Karpas-422 (cell line): ENCODE results near the gene FHDC1. TPM values are rescaled to one million over a fixed set of nuclear protein-coding genes. Genes with fewer than 3 reads are reported as not detected.

Experiments used
- DNase-seq: peaks from one replicate; pipeline ENCODE4 v3.0.0-alpha.2; 2015
- H2AFZ ChIP-seq: fragments of 200-600 bp; sonication (generic); 2 replicates; pipeline ENCODE4 v1.6.1; 2014; ENCODE audit warnings: antibody characterized with exemption, low read length, mixed read lengths
- H3K27ac ChIP-seq: fragments of 200-600 bp; sonication (generic); 2 replicates; pipeline ENCODE4 v1.5.1; 2014; ENCODE audit warnings: mild to moderate bottlenecking, low read length, moderate library complexity
- H3K27me3 ChIP-seq: fragments of 200-600 bp; sonication (generic); 2 replicates; pipeline ENCODE4 v1.6.1; 2014; ENCODE audit warnings: low read length, mixed read lengths
- H3K36me3 ChIP-seq: fragments of 200-600 bp; sonication (generic); 2 replicates; pipeline ENCODE4 v1.6.1; 2014; ENCODE audit warnings: low read length, mixed read lengths; ENCODE audit not compliant: insufficient read depth
- H3K4me1 ChIP-seq: fragments of 200-600 bp; sonication (generic); 2 replicates; pipeline ENCODE4 v1.6.1; 2014; ENCODE audit warnings: mild to moderate bottlenecking, low read length, mixed read lengths
- H3K4me2 ChIP-seq: fragments of 200-600 bp; sonication (generic); 2 replicates; pipeline ENCODE4 v1.6.1; 2014; ENCODE audit warnings: low read length, low read depth, mild to moderate bottlenecking; ENCODE audit not compliant: poor library complexity, severe bottlenecking
- H3K4me3 ChIP-seq: fragments of 200-600 bp; sonication (generic); 2 replicates; pipeline ENCODE4 v1.5.1; 2014; ENCODE audit warnings: mild to moderate bottlenecking, antibody characterized with exemption, low read length, mixed read lengths
- H3K79me2 ChIP-seq: fragments of 200-600 bp; sonication (generic); 2 replicates; pipeline ENCODE4 v1.6.1; 2014; ENCODE audit warnings: mild to moderate bottlenecking, low read length, mixed read lengths
- H3K9ac ChIP-seq: fragments of 200-600 bp; sonication (generic); 2 replicates; pipeline ENCODE4 v1.6.0; 2014; ENCODE audit warnings: low read length
- H3K9me2 ChIP-seq: fragments of 200-600 bp; sonication (generic), shearing (Covaris generic); replicated peaks from 2 replicates; pipeline ENCODE4 v1.6.0; 2014; ENCODE audit warnings: mild to moderate bottlenecking, low read length, moderate library complexity; ENCODE audit not compliant: insufficient read depth
- H3K9me3 ChIP-seq: fragments of 300-700, 200-600 bp; sonication (generic); 2 replicates; pipeline ENCODE4 v1.6.1; 2014; ENCODE audit warnings: low read length, mixed read lengths
- H4K20me1 ChIP-seq: fragments of 200-600 bp; sonication (generic); 2 replicates; pipeline ENCODE4 v1.6.1; 2014; ENCODE audit warnings: mild to moderate bottlenecking, antibody characterized with exemption, low read length, low read depth; ENCODE audit not compliant: insufficient read depth
- total RNA-seq: library from RNA; depleted of rRNA; stranded (reverse); fragments of >200 nt; shearing (Covaris generic); gene quantifications from 2 replicates; pipeline ENCODE4 v1.2.3, GENCODE V29; 2014; ENCODE audit warnings: low replicate concordance

The FHDC1 gene
- total RNA-seq, 1 experiment from 2014 or later = 0.07 TPM

- no peaks in the 10 kb centered on the region for H4K20me1 ChIP-seq
Observed at GRCh38 chr4:152956147-152956546, 20.0 kb downstream of the FHDC1 start.

GRCh38 chr4:152956650-152957436 lies 20.7 kb downstream of the FHDC1 start:
- Histone ChIP-seq H3K9me3 (no peaks in the 10 kb centered on the region), H3K4me1 (peaks cover 3% of the 10 kb centered on the region), H3K36me3 (no peaks in the 10 kb centered on the region), H3K27me3 (no peaks in the 10 kb centered on the region), H3K27ac (no peak overlapping the region), H3K79me2 (no peaks in the 10 kb centered on the region), H3K9me2 (no peaks in the 10 kb centered on the region), H3K4me3 (no peak overlapping the region), H3K4me2 (no peak overlapping the region), H2AFZ (no peak overlapping the region), H3K9ac (no peak overlapping the region), H4K20me1 (no peaks in the 10 kb centered on the region)
- DNase-seq = no peak

More at GRCh38 chr4:152956147-152956546, 20.0 kb downstream of the FHDC1 start:
- no peaks in the 10 kb centered on the region for H3K9me2 ChIP-seq
- H2AFZ ChIP-seq = no peak overlapping the region
- H3K27me3 ChIP-seq = no peaks in the 10 kb centered on the region
- no peaks in the 10 kb centered on the region for H3K36me3 ChIP-seq
- no peaks in the 10 kb centered on the region for H3K9me3 ChIP-seq
- H3K79me2 ChIP-seq = no peaks in the 10 kb centered on the region
- no peak overlapping the region for H3K4me2 ChIP-seq
- H3K4me3 ChIP-seq = no peak overlapping the region
- H3K9ac ChIP-seq = no peak overlapping the region
- no peak overlapping the region for H3K27ac ChIP-seq
- peaks cover 3% of the 10 kb centered on the region for H3K4me1 ChIP-seq
- DNase-seq = no peak

GRCh38 chr4:152957437-152958171 lies 21.5 kb downstream of the FHDC1 start:
- H3K4me3 ChIP-seq = no peak overlapping the region
- no peak for DNase-seq
- H3K79me2 ChIP-seq = no peaks in the 10 kb centered on the region
- H3K9ac ChIP-seq = no peak overlapping the region
- H3K4me2 ChIP-seq = no peak overlapping the region
- peaks cover under 1% of the 10 kb centered on the region for H3K4me1 ChIP-seq
- no peaks in the 10 kb centered on the region for H3K36me3 ChIP-seq
- H3K9me2 ChIP-seq = no peaks in the 10 kb centered on the region
- H3K27me3 ChIP-seq = no peaks in the 10 kb centered on the region
- H3K9me3 ChIP-seq = no peaks in the 10 kb centered on the region
- no peaks in the 10 kb centered on the region for H4K20me1 ChIP-seq
- H3K27ac ChIP-seq = no peak overlapping the region
- H2AFZ ChIP-seq = no peak overlapping the region

GRCh38 chr4:152959080-152959479 lies 23.0 kb downstream of the FHDC1 start:
- Histone ChIP-seq H3K4me2 (no peak overlapping the region), H4K20me1 (no peaks in the 10 kb centered on the region), H3K9me2 (no peaks in the 10 kb centered on the region), H3K79me2 (no peaks in the 10 kb centered on the region), H3K27me3 (no peaks in the 10 kb centered on the region), H3K9ac (no peak overlapping the region), H3K36me3 (no peaks in the 10 kb centered on the region), H3K27ac (no peak overlapping the region), H3K4me3 (no peak overlapping the region), H2AFZ (no peak overlapping the region), H3K9me3 (no peaks in the 10 kb centered on the region), H3K4me1 (no peaks in the 10 kb centered on the region)
- DNase-seq = no peak

- Histone ChIP-seq H3K79me2 (no peaks in the 10 kb centered on the region), H3K4me2 (no peak overlapping the region), H3K27me3 (no peaks in the 10 kb centered on the region), H3K4me1 (peaks cover under 1% of the 10 kb centered on the region), H3K27ac (no peak overlapping the region), H3K9ac (no peak overlapping the region), H2AFZ (no peak overlapping the region), H4K20me1 (no peaks in the 10 kb centered on the region), H3K36me3 (no peaks in the 10 kb centered on the region), H3K9me3 (no peaks in the 10 kb centered on the region), H3K4me3 (no peak overlapping the region), H3K9me2 (no peaks in the 10 kb centered on the region)
- DNase-seq = no peak
Observed at GRCh38 chr4:152960082-152960481, 24.0 kb downstream of the FHDC1 start.

GRCh38 chr4:152961014-152961772 lies 25.1 kb downstream of the FHDC1 start:
- H2AFZ ChIP-seq = no peak overlapping the region
- H3K4me1 ChIP-seq = peaks cover 8% of the 10 kb centered on the region
- H3K79me2 ChIP-seq = no peaks in the 10 kb centered on the region
- no peaks in the 10 kb centered on the region for H4K20me1 ChIP-seq
- no peak overlapping the region for H3K9ac ChIP-seq
- DNase-seq = no peak
- H3K4me2 ChIP-seq = no peak overlapping the region
- H3K9me3 ChIP-seq = no peaks in the 10 kb centered on the region
- H3K4me3 ChIP-seq = no peak overlapping the region
- H3K36me3 ChIP-seq = no peaks in the 10 kb centered on the region
- H3K9me2 ChIP-seq = no peaks in the 10 kb centered on the region
- no peaks in the 10 kb centered on the region for H3K27me3 ChIP-seq
- H3K27ac ChIP-seq = no peak overlapping the region

GRCh38 chr4:152961773-152962115 lies 25.6 kb downstream of the FHDC1 start:
- Histone ChIP-seq H3K27me3 (no peaks in the 10 kb centered on the region), H3K4me1 (peaks cover 8% of the 10 kb centered on the region)

GRCh38 chr4:152962150-152962549 lies 26.0 kb downstream of the FHDC1 start:
- H3K4me1 ChIP-seq = peaks cover 8% of the 10 kb centered on the region
- no peaks in the 10 kb centered on the region for H4K20me1 ChIP-seq
- H3K9me2 ChIP-seq = no peaks in the 10 kb centered on the region
- no peak overlapping the region for H3K4me2 ChIP-seq
- no peaks in the 10 kb centered on the region for H3K27me3 ChIP-seq
- H3K27ac ChIP-seq = no peak overlapping the region
- no peaks in the 10 kb centered on the region for H3K79me2 ChIP-seq
- no peak overlapping the region for H3K4me3 ChIP-seq
- H3K9ac ChIP-seq = no peak overlapping the region
- no peaks in the 10 kb centered on the region for H3K36me3 ChIP-seq
- no peaks in the 10 kb centered on the region for H3K9me3 ChIP-seq
- no peak for DNase-seq
- H2AFZ ChIP-seq = no peak overlapping the region

More at GRCh38 chr4:152961773-152962115, 25.6 kb downstream of the FHDC1 start:
- no peak overlapping the region for H2AFZ ChIP-seq
- H3K4me2 ChIP-seq = no peak overlapping the region
- H3K9me3 ChIP-seq = no peaks in the 10 kb centered on the region
- H3K9me2 ChIP-seq = no peaks in the 10 kb centered on the region
- no peak overlapping the region for H3K9ac ChIP-seq
- DNase-seq = no peak
- no peak overlapping the region for H3K27ac ChIP-seq
- no peaks in the 10 kb centered on the region for H4K20me1 ChIP-seq
- no peaks in the 10 kb centered on the region for H3K79me2 ChIP-seq
- no peak overlapping the region for H3K4me3 ChIP-seq
- H3K36me3 ChIP-seq = no peaks in the 10 kb centered on the region
